Measurements from ENCODE around the gene GPR63. TPM values are rescaled to one million over a fixed set of nuclear protein-coding genes. Genes with fewer than 3 reads are reported as not detected.

The GPR63 gene
- total and polyA plus RNA-seq, 2 donors (not counting 3 experiments of a cell fraction or from before 2014, with no cell fraction given), result 0.06 to 0.13 TPM

DNA sequence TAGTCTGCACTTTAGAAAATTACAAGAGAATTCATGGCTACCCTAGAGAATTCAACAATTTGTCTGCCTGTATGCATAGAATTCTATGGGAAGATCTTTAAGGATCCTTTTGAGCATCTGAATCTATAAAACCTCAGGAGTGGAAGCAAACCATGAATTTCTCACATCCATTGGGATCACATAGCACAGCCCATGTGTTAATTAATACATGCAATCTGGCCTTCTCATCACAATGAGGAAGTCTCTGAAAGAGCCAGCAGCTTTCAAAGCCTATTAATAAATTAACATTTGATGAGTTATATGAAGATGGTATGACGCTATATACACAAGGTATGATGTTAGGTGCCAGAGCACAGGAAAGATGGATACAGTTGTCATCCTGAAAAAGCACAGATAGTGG is 35.7 kb upstream of the GPR63 start:
- dilution Hi-C loops (cut with MboI; ENCODE audit: extremely low pct_ligation_motif_present, low sequenced_read_pairs) (no loop called here), intact Hi-C loops (cut with micrococcal nuclease) (no loop called here)
- H3K4me2 ChIP-seq (ENCODE audit: insufficient read depth, low read length), result no peak overlapping the region
- H3K4me3 ChIP-seq (replicated peaks in 1 of 3; ENCODE audit: insufficient read depth in 1 of 3, low read depth in 1 of 3, low read length in 3 of 3), result no peak overlapping the region
- no peak overlapping the region for H2AFZ ChIP-seq (ENCODE audit: low read depth, low read length)
- no TSS peak for BruUV-seq (replicated peaks)
- ChIA-PET POLR2A (no interaction called here), CTCF (no interaction called here)
- H3K27me3 ChIP-seq (ENCODE audit: control insufficient read depth in 2 of 2, insufficient read depth in 2 of 2, low read length in 2 of 2), result no peaks in the 10 kb centered on the region
- H4K20me1 ChIP-seq (replicated peaks; ENCODE audit: control insufficient read depth, extremely low read depth, insufficient read depth, low read length), result no peaks in the 10 kb centered on the region
- H3K9me3 ChIP-seq (replicated peaks; ENCODE audit: control insufficient read depth, insufficient read depth, low read length), result no peaks in the 10 kb centered on the region
- DNase-seq (ENCODE audit: low read depth, low spot score) (no peak), FAIRE-seq (no peak)
- H3K36me3 ChIP-seq (ENCODE audit: control insufficient read depth in 2 of 2, extremely low read depth in 1 of 2, insufficient read depth in 2 of 2, low read length in 2 of 2), result no peaks in the 10 kb centered on the region
- H3K9ac ChIP-seq (replicated peaks; ENCODE audit: extremely low read depth, insufficient read depth, low read length), result no peak overlapping the region
- no peaks in the 10 kb centered on the region for H3K9me1 ChIP-seq (replicated peaks; ENCODE audit: control insufficient read depth, extremely low read depth, insufficient read depth, low read length)
- no peaks in the 10 kb centered on the region for H3K4me1 ChIP-seq (ENCODE audit: control insufficient read depth, extremely low read depth, insufficient read depth, low read length)
- no peaks in the 10 kb centered on the region for H3K79me2 ChIP-seq (ENCODE audit: control insufficient read depth, insufficient read depth, low read length)
- H3K27ac ChIP-seq (ENCODE audit: insufficient read depth, low read depth, low read length), result no peak overlapping the region
- no peak for TF ChIP-seq POLR2A (IDR thresholded peaks at IDR 0.05; ENCODE audit: low read depth, low read length)
- no peak for TF ChIP-seq MAX (IDR thresholded peaks at IDR 0.05; ENCODE audit: insufficient read depth, insufficient read length)
- no peak for TF ChIP-seq JUN (IDR thresholded peaks at IDR 0.05; ENCODE audit: borderline replicate concordance, insufficient read depth, insufficient read length, low read depth)
- no peak for TF ChIP-seq POLR2AphosphoS5 (IDR thresholded peaks at IDR 0.05; ENCODE audit: insufficient read depth, low read depth, low read length)
- no peak for TF ChIP-seq FOS (IDR thresholded peaks at IDR 0.05; ENCODE audit: borderline replicate concordance, insufficient read depth, low read length)
- no peak for TF ChIP-seq MYC (IDR thresholded peaks at IDR 0.05; ENCODE audit: low read depth, low read length)
- no peak for TF ChIP-seq GATA2 (IDR thresholded peaks at IDR 0.05; ENCODE audit: insufficient read depth, insufficient read length, low read depth, low read length)
- no peak for TF ChIP-seq CTCF (IDR thresholded peaks at IDR 0.05; ENCODE audit: extremely low read depth in 1 of 2, insufficient read depth in 1 of 2, low read depth in 1 of 2, low read length in 2 of 2)
- no peak for TF ChIP-seq EZH2 (IDR thresholded peaks at IDR 0.05; ENCODE audit: borderline replicate concordance, low read depth, low read length, severe bottlenecking)
